GM12872 (cell line): ENCODE results near the gene MCM3AP.
A peak's percentile ranks its signal among the peaks of the same experiment; 100 is the strongest.

ENCODE experiments used
- TF ChIP-seq, protein P1 (sequence below): IDR thresholded peaks from 3 replicates; pipeline ENCODE4 v1.5.1; 2011; ENCODE audit warnings: low read depth, mild to moderate bottlenecking, low read length, moderate library complexity; ENCODE audit not compliant: insufficient read depth

MCM3AP gene

DNA sequence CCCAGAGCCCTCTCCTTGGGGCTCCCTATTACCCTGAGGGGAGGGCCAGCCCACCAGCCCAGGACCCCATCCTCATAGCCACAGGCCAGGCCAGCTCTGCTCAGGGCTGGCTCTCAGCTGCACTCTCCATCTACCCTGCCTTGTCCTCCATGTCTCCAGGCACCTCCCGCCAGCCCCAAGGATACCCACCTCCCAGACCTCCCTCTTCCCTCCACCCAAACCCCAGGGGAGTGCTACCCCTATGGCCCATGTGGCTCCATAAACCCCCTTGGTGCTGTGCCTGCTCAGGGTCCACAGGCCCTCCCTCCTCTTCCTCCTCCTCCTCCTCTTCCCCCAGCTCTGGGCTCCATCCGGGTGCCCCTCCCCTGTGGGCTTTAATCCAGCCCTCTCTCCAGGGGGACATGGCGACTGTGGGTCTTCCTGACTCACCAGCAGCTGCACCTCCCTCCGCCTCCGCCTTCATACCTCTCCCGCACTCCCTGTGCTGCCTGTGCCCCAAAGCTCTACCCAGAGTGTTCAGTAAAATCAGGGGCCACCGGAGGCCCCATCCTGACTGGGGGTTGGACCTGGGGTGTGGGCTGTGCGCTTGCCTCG, 9.9 kb upstream of the MCM3AP start:
- TF ChIP-seq, protein P1, sequence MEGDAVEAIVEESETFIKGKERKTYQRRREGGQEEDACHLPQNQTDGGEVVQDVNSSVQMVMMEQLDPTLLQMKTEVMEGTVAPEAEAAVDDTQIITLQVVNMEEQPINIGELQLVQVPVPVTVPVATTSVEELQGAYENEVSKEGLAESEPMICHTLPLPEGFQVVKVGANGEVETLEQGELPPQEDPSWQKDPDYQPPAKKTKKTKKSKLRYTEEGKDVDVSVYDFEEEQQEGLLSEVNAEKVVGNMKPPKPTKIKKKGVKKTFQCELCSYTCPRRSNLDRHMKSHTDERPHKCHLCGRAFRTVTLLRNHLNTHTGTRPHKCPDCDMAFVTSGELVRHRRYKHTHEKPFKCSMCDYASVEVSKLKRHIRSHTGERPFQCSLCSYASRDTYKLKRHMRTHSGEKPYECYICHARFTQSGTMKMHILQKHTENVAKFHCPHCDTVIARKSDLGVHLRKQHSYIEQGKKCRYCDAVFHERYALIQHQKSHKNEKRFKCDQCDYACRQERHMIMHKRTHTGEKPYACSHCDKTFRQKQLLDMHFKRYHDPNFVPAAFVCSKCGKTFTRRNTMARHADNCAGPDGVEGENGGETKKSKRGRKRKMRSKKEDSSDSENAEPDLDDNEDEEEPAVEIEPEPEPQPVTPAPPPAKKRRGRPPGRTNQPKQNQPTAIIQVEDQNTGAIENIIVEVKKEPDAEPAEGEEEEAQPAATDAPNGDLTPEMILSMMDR: no peak

DNA sequence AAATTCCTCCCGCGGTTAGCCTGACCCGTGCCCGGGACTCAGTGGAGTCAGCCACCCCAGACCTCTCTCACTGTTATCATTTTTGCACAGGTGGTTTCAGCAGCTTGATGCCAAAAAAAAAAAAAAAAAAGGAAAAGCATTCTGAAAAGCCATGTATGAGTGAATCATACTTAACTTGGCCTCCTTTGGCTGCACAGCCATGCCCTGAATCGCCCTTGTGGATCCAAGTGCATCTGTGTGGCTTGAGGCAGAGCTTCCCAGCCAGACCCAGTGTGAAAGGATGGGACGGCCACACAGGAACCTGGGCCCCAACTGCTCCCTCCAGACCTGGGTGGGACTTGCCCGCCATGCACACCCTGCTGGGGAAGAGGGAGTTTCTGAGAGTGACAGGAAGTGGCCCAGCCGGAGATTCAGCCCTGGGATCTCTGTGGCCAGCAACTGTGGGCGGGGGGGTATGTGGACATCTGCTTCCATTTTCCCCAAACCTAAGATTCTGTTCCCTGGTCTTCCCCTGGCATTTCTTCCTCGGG, 9.3 kb upstream of the MCM3AP start:
- TF ChIP-seq, protein P1: no peak

DNA sequence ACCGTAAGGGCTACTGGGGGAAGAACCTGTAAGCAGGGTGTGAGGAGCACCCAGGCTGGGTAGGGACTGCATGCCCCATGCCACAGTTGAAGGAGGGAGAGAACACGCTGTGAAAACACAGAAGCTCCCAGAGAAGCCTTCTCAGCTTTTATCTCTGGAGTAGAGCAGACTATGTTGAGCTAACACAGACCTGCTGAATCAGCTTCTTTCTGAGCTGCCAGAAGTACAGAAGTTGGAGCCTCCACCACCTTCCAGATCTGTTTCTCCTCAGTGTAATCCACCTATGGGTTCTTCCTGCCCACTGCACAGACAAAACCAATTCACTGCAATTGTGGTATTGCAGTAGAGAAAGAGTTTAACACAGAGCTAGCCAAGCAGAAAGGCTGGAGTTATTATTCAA, 6.2 kb upstream of the MCM3AP start:
- TF ChIP-seq, protein P1: no peak

DNA sequence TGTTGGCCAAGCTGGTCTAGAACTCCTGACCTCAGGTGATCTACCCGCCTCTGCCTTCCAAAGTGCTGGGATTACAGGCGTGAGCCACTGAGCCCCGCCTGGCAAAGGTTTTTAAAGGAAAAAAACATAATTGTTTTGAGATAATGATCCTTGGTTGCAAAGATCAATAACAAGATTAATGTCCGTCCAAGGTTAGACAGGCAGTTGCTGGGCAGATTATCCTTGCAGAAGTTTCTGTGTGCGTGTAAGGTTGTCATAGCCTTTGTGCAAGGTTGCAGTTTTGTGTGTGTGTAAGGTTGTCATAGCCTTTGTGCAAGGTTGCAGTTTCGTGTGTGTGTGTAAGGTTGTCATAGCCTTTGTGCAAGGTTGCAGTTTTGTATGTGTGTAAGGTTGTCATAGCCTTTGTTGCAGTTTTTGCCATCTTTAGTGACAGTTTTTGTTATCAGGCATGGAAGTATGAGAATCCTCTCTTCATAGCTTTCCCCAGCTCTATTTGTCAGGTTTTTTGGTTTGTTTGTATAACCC, 4.3 kb upstream of the MCM3AP start:
- TF ChIP-seq, protein P1: no peak

DNA sequence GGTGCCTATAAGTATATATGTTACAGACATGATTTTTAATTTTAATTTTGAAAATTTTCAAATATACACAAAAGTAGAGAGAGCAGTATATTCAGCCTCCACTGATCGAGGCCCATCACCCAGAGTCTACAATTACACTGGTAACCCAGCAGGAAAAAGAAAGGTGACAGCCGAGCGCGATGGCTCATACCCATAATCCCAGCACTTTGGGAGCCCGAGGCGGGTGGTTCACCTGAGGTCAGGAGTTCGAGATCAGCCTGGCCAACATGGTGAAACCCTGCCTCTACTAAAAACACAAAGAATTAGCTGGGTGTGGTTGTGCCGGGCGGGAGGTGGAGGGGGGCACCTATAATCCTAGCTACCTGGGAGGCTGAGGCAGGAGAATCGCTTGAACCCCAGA, 2.1 kb upstream of the MCM3AP start:
- TF ChIP-seq, protein P1: no peak

DNA sequence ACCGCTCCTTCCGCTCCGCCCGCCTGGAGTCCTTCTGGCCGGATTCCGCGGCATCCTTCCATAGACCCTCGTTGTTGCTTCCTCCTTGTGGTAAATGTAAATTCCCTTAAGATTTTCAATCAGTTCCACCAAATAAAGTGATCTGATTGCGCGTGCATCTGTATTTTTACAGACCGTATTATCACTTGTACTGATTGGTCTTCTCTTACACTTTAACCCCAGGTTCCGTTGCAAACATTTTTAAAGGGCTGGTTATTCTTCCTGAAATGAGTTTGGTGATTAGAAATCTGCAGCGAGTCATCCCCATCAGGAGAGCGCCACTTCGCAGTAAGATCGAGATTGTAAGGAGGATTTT, 1.2 kb upstream of the MCM3AP start:
- TF ChIP-seq, protein P1: no peak

DNA sequence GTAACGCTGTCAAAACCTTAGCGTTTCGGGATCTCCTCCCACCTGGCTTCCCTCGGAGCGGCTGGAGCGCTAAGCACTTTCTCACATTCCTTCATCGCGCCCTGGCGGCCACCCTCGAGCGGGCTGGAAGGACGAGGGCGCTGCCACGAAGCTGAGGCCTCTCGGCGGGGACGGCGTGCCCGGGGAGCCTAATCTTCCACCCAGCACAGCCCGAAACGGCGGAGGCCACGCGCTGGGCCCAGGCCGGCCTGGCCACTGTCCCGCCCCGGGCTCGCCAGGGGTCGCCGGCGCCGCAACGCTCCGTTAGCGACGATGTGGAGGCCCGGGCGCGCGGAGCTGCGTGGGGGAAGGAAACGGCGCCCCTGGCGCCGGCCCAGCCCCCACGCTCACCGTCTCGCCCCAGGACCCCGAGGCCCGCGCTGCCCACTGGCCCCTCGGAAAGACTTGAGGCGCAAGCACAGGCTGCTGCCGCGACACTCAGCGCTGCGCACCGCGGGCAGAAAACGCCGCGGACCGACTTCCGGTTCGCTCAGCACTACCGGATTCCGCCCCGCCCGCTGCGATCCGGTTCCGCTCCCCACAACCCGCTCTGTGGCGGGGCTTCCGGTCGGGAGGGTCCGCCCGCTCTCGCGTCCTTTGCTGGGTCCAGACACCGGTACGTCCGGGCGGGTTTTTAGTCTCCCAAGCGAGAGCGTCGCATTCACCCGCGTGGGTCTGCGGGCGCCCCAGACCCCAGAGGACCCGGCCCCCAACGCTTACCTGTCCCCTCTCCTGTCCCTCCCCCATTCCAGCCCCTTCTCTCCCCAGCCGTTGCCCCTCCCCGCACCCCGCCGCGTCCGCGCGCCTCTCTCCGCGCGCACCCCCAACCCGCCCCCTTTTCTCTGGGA, 593 bp upstream of the MCM3AP start, which contains the start of gene YBEY:
Gene YBEY (plus strand): TSS at position 582 of the 887 bp plus-strand sequence. CDS start 572 bp downstream, outside the sequence.
- TF ChIP-seq, protein P1: peak; percentile 34; the same call in 2 of the 3 replicates
